Measurements from ENCODE around the gene SH3RF3. TPM values are rescaled to one million over a fixed set of nuclear protein-coding genes. Genes with fewer than 3 reads are reported as not detected.

SH3RF3 gene
- total and polyA plus RNA-seq, 9 of the 15 experiments (the other 6 are each of a cell fraction or from before 2014, with no cell fraction given): 0.02 TPM; not detected in 8

- no peak for TF ChIP-seq ATF2 (CRISPR knock-in tag; IDR thresholded peaks at IDR 0.05)
- TF ChIP-seq CBX1 (IDR thresholded peaks at IDR 0.05; ENCODE audit: low read depth): no peak
- TF ChIP-seq ZC3H11A (IDR thresholded peaks at IDR 0.05; ENCODE audit: low read depth, low read length): no peak
- no peak for TF ChIP-seq ZNF197 (CRISPR knock-in tag; IDR thresholded peaks at IDR 0.05; ENCODE audit: low read depth)
- no peak for TF ChIP-seq SRSF1 (IDR thresholded peaks at IDR 0.05; ENCODE audit: low read depth, low read length)
Measured at GRCh38 chr2:109392816-109393661, 264.0 kb downstream of the SH3RF3 start (continued).

- Histone ChIP-seq H3K79me2 (ENCODE audit: control insufficient read depth, insufficient read depth, low read length) (no peaks in the 10 kb centered on the region), H3K36me3 (ENCODE audit: control insufficient read depth, insufficient read depth, low read length) (no peaks in the 10 kb centered on the region), H3K4me1 (replicated peaks in 1 of 2; ENCODE audit: control insufficient read depth in 2 of 2, insufficient read depth in 2 of 2, low read length in 2 of 2) (no peaks in the 10 kb centered on the region), H3K27me3 (ENCODE audit: control insufficient read depth in 2 of 2, insufficient read depth in 2 of 2, low read length in 2 of 2) (peaks cover 5 to 76% of the 10 kb centered on the region in 2 experiments; a peak in 4 of 5 replicates), H3K9me1 (ENCODE audit: control insufficient read depth, insufficient read depth, low read length) (no peaks in the 10 kb centered on the region), H3K4me3 (no peak overlapping the region), H2AFZ (ENCODE audit: low read depth, low read length) (no peak overlapping the region), H3K4me2 (ENCODE audit: insufficient read depth, low read length) (no peak overlapping the region), H3K9me3 (replicated peaks; ENCODE audit: control insufficient read depth, insufficient read depth, low read depth, low read length) (no peaks in the 10 kb centered on the region), H3K9ac (ENCODE audit: insufficient read depth in 1 of 2, low read depth in 2 of 2, low read length in 2 of 2) (no peak overlapping the region), H4K20me1 (replicated peaks; ENCODE audit: control insufficient read depth, insufficient read depth, low read length) (peaks cover 9% of the 10 kb centered on the region), H3K27ac (ENCODE audit: extremely low read depth, low read depth, low read length) (no peak overlapping the region)
- in situ Hi-C loops (cut with MboI) (no loop called here), intact Hi-C loops (cut with micrococcal nuclease) (no loop called here)
- FAIRE-seq: no peak
- POLR2A ChIA-PET: interaction anchor here (0.6 kb wide), 1 partner anchor 184 kb away, joined by 3 read pairs; no protein-coding TSS in a partner anchor
- ATAC-seq: no peak
- WGBS (ENCODE audit: insufficient coverage, low coverage, missing lambda C conversion rate): 0% methylated on average over 7 of the region's 7 CpGs
- no TSS peak for BruUV-seq (replicated peaks)
- TF ChIP-seq GATAD2B (IDR thresholded peaks at IDR 0.05; ENCODE audit: borderline replicate concordance): no peak
- no peak for TF ChIP-seq FOXA1 (IDR thresholded peaks at IDR 0.05; ENCODE audit: borderline replicate concordance)
- TF ChIP-seq ZNF707 (CRISPR knock-in tag; conservative IDR thresholded peaks at IDR 0.05): no peak
- no peak for TF ChIP-seq SP1 (CRISPR knock-in tag; IDR thresholded peaks at IDR 0.05)
- no peak for DNase-seq (ENCODE audit: extremely low read depth in 1 of 4, low spot score in 3 of 4)
- CTCF ChIA-PET (ENCODE audit: low intra/inter-chr PET ratio): no interaction called here
Measured at GRCh38 chr2:109393662-109393972, 264.6 kb downstream of the SH3RF3 start.
